AG08396 (cell line): ENCODE data around the gene ATP2B1.

Experiments
- DNase-seq: peaks from one replicate; pipeline ENCODE4 v3.0.0; 2012; ENCODE audit warnings: low spot score, mixed read lengths

ATP2B1 gene

DNA sequence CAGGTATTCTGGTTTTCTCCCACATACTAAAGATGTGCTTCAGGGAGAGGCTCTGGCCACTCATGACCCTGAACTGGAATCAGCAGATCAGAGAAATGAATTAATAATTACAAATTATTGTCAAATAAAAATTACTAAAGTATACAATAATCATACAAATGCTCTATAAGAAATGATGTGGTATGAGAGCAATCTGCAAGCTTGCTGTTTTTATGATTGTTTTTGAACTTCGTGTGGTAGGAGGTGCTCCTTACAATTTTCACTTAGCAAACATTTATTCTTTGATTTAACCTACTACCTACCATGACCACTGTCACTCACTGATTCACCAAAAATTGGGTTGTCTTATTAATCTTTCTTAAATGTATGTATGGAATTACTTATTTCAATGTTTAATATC is 16.2 kb downstream of the ATP2B1 start:
- no peak for DNase-seq

GRCh38 chr12:89691659-89692058 is 17.0 kb downstream of the ATP2B1 start:
- no peak for DNase-seq

- peak; percentile 9 for DNase-seq
Measured at GRCh38 chr12:89690925-89691324, 17.7 kb downstream of the ATP2B1 start.

- no peak for DNase-seq
Measured at GRCh38 chr12:89689306-89689705, 19.3 kb downstream of the ATP2B1 start.

DNA sequence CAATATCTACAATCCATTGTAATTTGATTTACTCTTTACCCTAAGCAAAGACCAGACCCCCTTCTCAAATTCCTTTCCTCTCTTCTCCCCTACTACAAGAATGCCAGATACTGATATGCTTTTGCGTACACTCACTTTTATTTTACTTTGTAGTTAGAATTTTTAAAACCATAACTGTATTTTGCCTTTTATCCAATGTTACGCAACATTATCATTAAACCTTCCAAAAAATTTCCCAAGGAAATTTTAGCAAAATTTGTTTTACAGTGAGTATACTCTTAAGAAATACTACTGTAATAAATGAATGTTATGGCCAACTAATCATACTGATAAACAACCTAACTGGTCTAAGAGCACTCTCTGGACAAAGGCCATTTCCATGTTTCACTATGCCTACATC is 22.3 kb downstream of the ATP2B1 start:
- no peak for DNase-seq

- DNase-seq = no peak
Measured at GRCh38 chr12:89685363-89685972, 23.2 kb downstream of the ATP2B1 start.

DNA sequence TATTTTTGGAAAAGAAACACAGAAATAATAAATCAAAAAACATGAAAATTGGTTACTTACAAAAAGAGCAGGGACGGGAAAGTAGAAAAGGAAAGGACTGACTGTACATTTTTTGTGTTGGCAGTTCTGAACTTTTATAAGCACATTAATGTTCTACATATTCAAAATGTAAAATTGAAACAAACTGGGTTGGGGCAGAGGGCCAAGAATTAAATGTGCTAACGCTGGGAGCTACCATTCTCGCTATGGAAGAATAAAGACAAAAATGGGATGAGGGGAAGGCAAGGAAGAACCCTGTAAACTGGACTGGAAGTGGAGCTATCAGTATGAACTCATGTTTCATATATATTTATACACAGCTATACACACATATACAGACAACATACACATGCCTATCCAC is 24.5 kb downstream of the ATP2B1 start:
- no peak for DNase-seq

GRCh38 chr12:89682284-89682683 is 26.4 kb downstream of the ATP2B1 start:
- no peak for DNase-seq

GRCh38 chr12:89680409-89680808 is 28.2 kb downstream of the ATP2B1 start:
- no peak for DNase-seq

DNA sequence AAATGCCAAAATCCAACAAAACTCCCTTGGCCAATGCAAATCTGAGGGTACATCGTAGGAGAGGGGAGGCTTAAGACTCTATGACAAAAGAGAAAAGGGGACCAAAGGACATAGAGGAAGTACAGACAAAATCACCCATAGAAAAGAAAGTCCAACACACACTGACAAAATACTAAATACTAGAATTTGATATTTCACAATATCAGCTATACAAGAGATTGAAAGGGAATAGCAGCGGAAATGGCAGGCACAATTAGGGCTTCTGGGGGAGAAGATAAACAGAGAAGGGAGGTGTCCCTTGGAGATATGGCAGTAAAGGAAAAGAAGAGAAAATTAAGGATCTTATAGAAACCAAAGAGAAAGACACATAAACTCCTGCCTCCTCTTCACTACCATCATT is 29.0 kb downstream of the ATP2B1 start:
- DNase-seq = no peak

- DNase-seq = no peak
Measured at GRCh38 chr12:89678225-89678624, 30.4 kb downstream of the ATP2B1 start.

- no peak for DNase-seq
Measured at GRCh38 chr12:89676930-89677329, 31.7 kb downstream of the ATP2B1 start.

GRCh38 chr12:89674326-89674942 is 34.2 kb downstream of the ATP2B1 start:
- no peak for DNase-seq

- DNase-seq = no peak
Measured at GRCh38 chr12:89673603-89674002, 35.0 kb downstream of the ATP2B1 start.

DNA sequence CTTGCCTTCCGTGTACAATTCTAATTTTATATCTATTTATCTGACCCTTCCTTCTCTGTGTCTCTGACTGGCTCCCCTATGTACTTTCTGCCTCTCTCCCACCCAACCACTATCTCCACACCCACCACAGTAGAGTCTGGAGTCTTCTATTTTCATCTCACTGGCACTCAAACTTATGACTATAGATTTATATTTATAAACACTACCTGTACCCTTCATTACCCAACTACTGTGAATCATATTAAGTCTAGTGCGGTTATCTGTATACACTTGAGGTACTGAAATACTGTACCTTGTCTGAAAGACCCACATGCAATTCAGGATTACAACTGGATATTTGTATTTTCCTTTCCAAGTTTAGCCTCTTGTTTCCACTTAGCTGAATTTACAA is 36.1 kb downstream of the ATP2B1 start:
- DNase-seq = no peak

GRCh38 chr12:89671469-89671868 is 37.2 kb downstream of the ATP2B1 start:
- peak; percentile 14 for DNase-seq

DNA sequence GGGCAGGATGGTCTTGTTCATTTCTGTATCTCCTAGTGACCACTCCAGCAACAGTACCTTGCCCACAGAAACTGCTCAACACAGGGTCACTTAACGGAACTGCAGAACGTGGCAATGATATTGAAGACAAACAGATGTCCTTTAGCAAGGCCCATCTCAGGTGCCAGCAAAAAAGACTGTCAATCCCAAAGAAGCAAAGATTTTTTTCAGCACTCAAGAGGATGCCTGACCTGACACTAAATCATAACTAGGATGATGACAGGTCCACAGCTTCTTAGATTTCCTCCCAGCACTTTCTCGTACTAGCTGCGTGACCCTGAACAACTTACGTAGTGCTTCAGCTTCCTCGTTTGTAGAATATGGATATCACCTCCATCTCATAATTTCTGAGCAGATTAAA is 39.4 kb downstream of the ATP2B1 start:
- no peak for DNase-seq

- no peak for DNase-seq
Measured at GRCh38 chr12:89665556-89665955, 43.1 kb downstream of the ATP2B1 start.

GRCh38 chr12:89664441-89664840 is 44.2 kb downstream of the ATP2B1 start:
- no peak for DNase-seq

GRCh38 chr12:89663577-89664357 is 44.9 kb downstream of the ATP2B1 start:
- DNase-seq = no peak

- no peak for DNase-seq
Measured at GRCh38 chr12:89662623-89663022, 46.0 kb downstream of the ATP2B1 start.

GRCh38 chr12:89661706-89662330 is 46.8 kb downstream of the ATP2B1 start:
- no peak for DNase-seq

DNA sequence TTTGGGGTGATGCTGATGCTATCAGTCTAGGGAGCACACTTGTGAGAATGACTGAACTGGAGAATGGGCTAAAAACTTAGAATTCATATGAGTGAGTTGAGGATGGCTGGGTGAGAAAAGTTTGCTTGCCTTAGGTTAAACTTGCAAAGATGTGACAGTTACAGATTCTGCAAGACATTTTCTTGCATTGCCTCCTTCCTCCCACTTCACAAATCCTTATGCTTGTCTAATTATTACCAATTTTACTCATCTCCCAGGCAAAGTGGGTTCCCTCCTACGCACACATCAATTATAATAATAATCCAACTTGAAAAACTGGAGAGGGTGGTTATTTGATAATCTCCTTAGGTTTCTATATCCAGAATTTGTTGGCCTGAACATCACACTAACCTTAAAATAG is 50.9 kb downstream of the ATP2B1 start:
- DNase-seq = no peak
